AG04449 (cell line): ENCODE measurements around the gene SSRP1.

Source experiments
- CTCF ChIA-PET: fragments of 350-600 bp; formaldehyde crosslinking; extraction: SDS; loops from one replicate; lab custom pipeline; 2021; ENCODE audit warnings: antibody characterized with exemption; lab: Yijun Ruan, JAX
- POLR2A ChIA-PET: fragments of 400-600, 350-600 bp; formaldehyde crosslinking; extraction: SDS; loops from one replicate; lab custom pipeline; 2020; ENCODE audit warnings: antibody characterized with exemption, inconsistent platforms; lab: Yijun Ruan, JAX
- DNase-seq: peaks from one replicate; pipeline ENCODE4 v3.0.0-alpha.2; 2010; ENCODE audit warnings: low read depth, low spot score
- H3K4me3 ChIP-seq: 2 replicates; pipeline ENCODE4 v1.5.1; 2011; ENCODE audit warnings: low read depth, mild to moderate bottlenecking, control low read depth, low read length
- CTCF ChIP-seq: IDR thresholded peaks from one replicate; pipeline ENCODE4 v1.5.1; 2011; ENCODE audit warnings: mild to moderate bottlenecking, moderate library complexity, low read length, control low read depth, inconsistent platforms; ENCODE audit not compliant: insufficient read depth; ENCODE audit errors: missing control alignments

SSRP1 gene

GRCh38 chr11:57313071-57313787, 22.5 kb downstream of the SSRP1 start:
- no peak overlapping the region for H3K4me3 ChIP-seq
- TF ChIP-seq CTCF = no peak
- DNase-seq = no peak
- CTCF ChIA-PET = interaction anchor here (1.1 to 2.9 kb wide), 2 partner anchors 9 to 36 kb away, joined by 3 to 17 read pairs; no protein-coding TSS in a partner anchor
- POLR2A ChIA-PET = interaction anchor here (1.1 to 3.2 kb wide), 3 partner anchors 9 to 19 kb away, joined by 3 to 38 read pairs (median 24); no protein-coding TSS in a partner anchor

DNA sequence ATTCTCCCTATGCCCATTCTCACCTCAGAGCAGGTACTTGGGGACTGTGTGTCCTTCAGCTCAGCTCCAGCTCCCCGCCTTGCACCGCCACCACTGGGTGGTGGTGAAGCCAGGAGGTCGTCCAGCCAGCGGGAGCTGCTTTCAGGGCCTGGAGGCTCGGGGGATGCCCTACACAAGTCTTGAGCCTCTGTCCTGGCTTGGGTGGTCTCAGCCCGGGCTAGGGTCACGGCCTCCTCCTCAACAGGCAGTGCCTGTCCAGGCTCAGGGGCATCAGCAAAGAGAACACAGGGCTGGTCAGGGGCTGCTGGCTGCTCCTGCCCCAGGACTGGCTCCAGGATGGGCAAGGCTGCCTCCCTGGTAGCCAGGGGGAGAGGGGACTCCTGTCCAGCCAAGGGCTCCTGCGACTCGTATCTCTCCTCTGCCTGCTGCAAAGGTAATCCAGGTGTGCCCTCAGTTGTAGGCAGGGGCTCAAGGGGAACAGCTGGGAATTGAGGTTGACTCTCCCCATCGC, 23.1 kb downstream of the SSRP1 start:
- POLR2A ChIA-PET = interaction anchor here (3.1 to 3.2 kb wide), 2 partner anchors 10 to 19 kb away, joined by 24 to 38 read pairs; no protein-coding TSS in a partner anchor
- TF ChIP-seq CTCF = no peak
- no peak overlapping the region for H3K4me3 ChIP-seq
- no peak for DNase-seq
- CTCF ChIA-PET = interaction anchor here (0.9 to 2.9 kb wide), 3 partner anchors 9 to 255 kb away, joined by 3 to 17 read pairs (median 3); partner anchors contain the start of gene UBE2L6

GRCh38 chr11:57311109-57311936, 24.4 kb downstream of the SSRP1 start:
- DNase-seq = peak; percentile 84
- CTCF ChIA-PET = interaction anchor here (0.6 to 2.9 kb wide), 5 partner anchors 10 to 470 kb away, joined by 3 to 17 read pairs (median 3); partner anchors contain the start of gene UBE2L6
- H3K4me3 ChIP-seq = peak overlapping the region; percentile 58
- TF ChIP-seq CTCF = no peak
- POLR2A ChIA-PET = interaction anchor here (0.6 to 3.2 kb wide), 6 partner anchors 8 to 61 kb away, joined by 3 to 38 read pairs (median 6); partner anchors contain the start of gene TNKS1BP1

DNA sequence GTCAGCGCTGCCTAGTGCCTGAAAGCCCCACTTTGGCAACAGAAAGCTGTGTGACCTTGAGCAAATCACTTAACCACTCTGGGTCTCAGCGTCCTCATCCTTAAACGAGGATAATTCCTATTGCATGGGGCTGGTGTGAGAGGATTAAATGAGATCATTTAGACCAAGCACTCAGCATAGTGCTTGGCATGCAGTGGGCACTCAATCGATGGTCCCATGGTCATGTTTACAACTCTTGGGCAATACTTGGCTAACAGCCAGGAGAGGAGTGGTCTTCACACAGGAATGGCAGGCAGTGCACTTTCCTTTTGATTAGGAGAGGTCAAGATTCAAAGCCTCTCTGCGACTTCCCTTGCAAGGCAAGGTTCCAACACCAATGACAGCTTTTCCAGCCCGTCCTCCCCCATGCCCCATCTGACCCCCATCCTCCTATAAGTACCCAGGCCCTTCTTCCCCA, 25.0 kb downstream of the SSRP1 start:
- ChIA-PET POLR2A (interaction anchor here (1.5 to 3.2 kb wide), 3 partner anchors 12 to 17 kb away, joined by 4 to 38 read pairs (median 24); partner anchors contain the start of gene TNKS1BP1), CTCF (interaction anchor here (2.9 kb wide), 1 partner anchor 11 kb away, joined by 17 read pairs; no protein-coding TSS in a partner anchor)
- TF ChIP-seq CTCF = no peak
- no peak for DNase-seq
- peak overlapping the region; percentile 58 for H3K4me3 ChIP-seq

- no peak for DNase-seq
- peak overlapping the region; percentile 58 for H3K4me3 ChIP-seq
- ChIA-PET POLR2A (interaction anchor here (3.1 kb wide), 1 partner anchor 13 kb away, joined by 38 read pairs; no protein-coding TSS in a partner anchor), CTCF (no interaction called here)
- TF ChIP-seq CTCF = no peak
These were observed 25.6 kb downstream of the SSRP1 start for GRCh38 chr11:57310091-57310490.
